A549 (cell line): ENCODE measurements around the gene SGCD. TPM values are rescaled to one million over a fixed set of nuclear protein-coding genes. Genes with fewer than 3 reads are reported as not detected.

Experiments
- ATAC-seq, 2 experiments: fragments of 200-7000 bp in 1 of 2; fragments of >200 bp in 1 of 2; cut with Nextera tagmentation in 1 of 2; cut with Tn5 transposase in 1 of 2; 3 replicates each; pipeline versions ENCODE4 v1.8.0 to v1.9.1; 2018 to 2020; ENCODE audit warnings: mild to moderate bottlenecking in 1 of 2, moderate library complexity in 1 of 2
- CTCF ChIA-PET: fragments of 300-600 bp; sonication (Branson Sonifier 250); formaldehyde crosslinking; extraction: SDS; loops from one replicate; lab custom pipeline; 2021; ENCODE audit warnings: antibody characterized with exemption, inconsistent platforms; lab: Yijun Ruan, JAX
- POLR2A ChIA-PET: fragments of 350-600 bp; formaldehyde crosslinking; extraction: SDS; loops from one replicate; lab custom pipeline; 2021; ENCODE audit warnings: antibody characterized with exemption, inconsistent platforms; lab: Yijun Ruan, JAX
- DNase-seq, 2 experiments: peaks; one replicate each; pipeline versions ENCODE4 v3.0.0 to v3.0.0-alpha.2; 2011 to 2016; ENCODE audit warnings: low read depth in 1 of 2, low spot score in 1 of 2
- FAIRE-seq: peaks from 2 replicates; lab custom pipeline; 2011; peaks lifted over from hg19 to GRCh38; lab: Jason Lieb, UNC
- H3K27ac ChIP-seq, 2 experiments: fragments of >200 bp; sonication (Bioruptor Twin); formaldehyde crosslinking; 3 replicates each; pipeline ENCODE4 v1.5.1; 2016 to 2017
- H3K4me1 ChIP-seq: fragments of >200 bp; sonication (Bioruptor Twin); formaldehyde crosslinking; 3 replicates; pipeline ENCODE4 v1.6.1; 2016
- H3K4me2 ChIP-seq: fragments of >200 bp; sonication (Bioruptor Twin); formaldehyde crosslinking; 3 replicates; pipeline ENCODE4 v1.6.1; 2016
- H3K4me3 ChIP-seq: fragments of >200 bp; sonication (Bioruptor Twin); formaldehyde crosslinking; 3 replicates; pipeline ENCODE4 v1.5.1; 2016
- H3K9me3 ChIP-seq: fragments of >200 bp; sonication (Bioruptor Twin); formaldehyde crosslinking; 3 replicates; pipeline ENCODE4 v1.6.1; 2016
- BHLHE40 ChIP-seq: IDR thresholded peaks from 2 replicates; pipeline ENCODE4 v1.6.1; 2012; ENCODE audit warnings: low read depth, low read length, inconsistent platforms
- CBX8 ChIP-seq: fragments of 200-600 bp; sonication (generic); IDR thresholded peaks from 2 replicates; pipeline ENCODE4 v1.6.1; 2016
- CEBPB ChIP-seq, 2 experiments: fragments of >200 bp in 1 of 2; sonication (Bioruptor Twin) in 1 of 2; formaldehyde crosslinking in 1 of 2; IDR thresholded peaks; 2 replicates each; pipeline ENCODE4 v1.6.1; 2012 to 2016
- CHD4 ChIP-seq: fragments of 200-600 bp; sonication (generic); IDR thresholded peaks from 2 replicates; pipeline ENCODE4 v1.6.1; 2016; ENCODE audit warnings: antibody characterized with exemption, mild to moderate bottlenecking, borderline replicate concordance
- E2F6 ChIP-seq: IDR thresholded peaks from 2 replicates; pipeline ENCODE4 v1.6.1; 2012; ENCODE audit warnings: low read depth, borderline replicate concordance
- EP300 ChIP-seq, 2 experiments: fragments of >200 bp; sonication (Bioruptor Twin); formaldehyde crosslinking; IDR thresholded peaks; 2 replicates in 1 of 2; 3 replicates in 1 of 2; pipeline ENCODE4 v1.6.1; 2016 to 2017
- ESRRA ChIP-seq: fragments of 150-350 bp; IDR thresholded peaks from 2 replicates; pipeline ENCODE4 v1.6.1; 2014; ENCODE audit warnings: mild to moderate bottlenecking, low read length, borderline replicate concordance
- GATA3 ChIP-seq: IDR thresholded peaks from 2 replicates; pipeline ENCODE4 v1.6.1; 2012; ENCODE audit warnings: borderline replicate concordance
- HDAC2 ChIP-seq: fragments of 200-600 bp; sonication (generic); IDR thresholded peaks from 2 replicates; pipeline ENCODE4 v1.6.1; 2016
- HEYL ChIP-seq: fragments of 250-450 bp; sonication (Bioruptor Pico); IDR thresholded peaks from 2 replicates; pipeline ENCODE4 v1.8.0; 2021; ENCODE audit warnings: mild to moderate bottlenecking, moderate library complexity
- KDM1A ChIP-seq: fragments of 200-600 bp; sonication (generic); IDR thresholded peaks from 2 replicates; pipeline ENCODE4 v1.6.1; 2016; ENCODE audit warnings: low read depth, mild to moderate bottlenecking
- MAX ChIP-seq: IDR thresholded peaks from 2 replicates; pipeline ENCODE4 v1.6.1; 2012
- MAZ ChIP-seq: fragments of 150-350 bp; IDR thresholded peaks from 2 replicates; pipeline ENCODE4 v1.6.1; 2014; ENCODE audit warnings: antibody characterized with exemption, low read depth, low read length, borderline replicate concordance
- NFE2L2 ChIP-seq: fragments of 150-350 bp; conservative IDR thresholded peaks from 2 replicates; pipeline ENCODE4 v1.6.1; 2014; ENCODE audit warnings: low read length
- PBX3 ChIP-seq: IDR thresholded peaks from 2 replicates; pipeline ENCODE4 v1.6.1; 2012
- PHF8 ChIP-seq: fragments of 200-600 bp; sonication (generic); IDR thresholded peaks from 2 replicates; pipeline ENCODE4 v1.6.1; 2016; ENCODE audit warnings: low read depth, mild to moderate bottlenecking, antibody characterized with exemption, moderate library complexity, borderline replicate concordance
- POLR2A ChIP-seq: IDR thresholded peaks from 2 replicates; pipeline ENCODE4 v1.6.1; 2012; ENCODE audit warnings: mild to moderate bottlenecking, low read length
- RARB ChIP-seq: fragments of 250-450 bp; sonication (Bioruptor Pico); IDR thresholded peaks from 2 replicates; pipeline ENCODE4 v1.8.0; 2021; ENCODE audit warnings: mild to moderate bottlenecking, moderate library complexity
- RFX5 ChIP-seq: fragments of 450-650 bp; IDR thresholded peaks from 2 replicates; pipeline ENCODE4 v1.7.1; 2014; ENCODE audit warnings: antibody characterized with exemption, mild to moderate bottlenecking, moderate library complexity
- TFCP2L1 ChIP-seq: fragments of 250-450 bp; sonication (Bioruptor Pico); IDR thresholded peaks from 2 replicates; pipeline ENCODE4 v1.5.0; 2021; ENCODE audit warnings: mild to moderate bottlenecking
- ZC3H11A ChIP-seq: fragments of 450-650 bp; IDR thresholded peaks from 2 replicates; pipeline ENCODE4 v1.6.1; 2014; ENCODE audit warnings: antibody characterized with exemption, mild to moderate bottlenecking
- ZFP36 ChIP-seq: fragments of 450-650 bp; IDR thresholded peaks from 2 replicates; pipeline ENCODE4 v1.6.1; 2014; ENCODE audit warnings: borderline replicate concordance; ENCODE audit not compliant: partially characterized antibody
- WGBS: methylation state at CpG from one replicate; pipeline ENCODE4 v1.1.6; 2017; ENCODE audit errors: missing lambda C conversion rate; 5-methylcytosine and 5-hydroxymethylcytosine counted together
- polyA plus RNA-seq, 4 experiments: library from polyadenylated mRNA; depleted of rRNA in 3 of 4; stranded (reverse); fragments of >200 nt; fragmentation: RNase III in 1 of 4; extraction: RNeasy Plus Mini Kit Qiagen cat#74134 plus additional on column Dnase treatment in 1 of 4; gene quantifications; 2 replicates in 3 of 4; 3 replicates in 1 of 4; pipeline ENCODE4 v1.2.3, GENCODE V29; 2011 to 2017

The SGCD gene
- polyA plus RNA-seq, 2 of the 4 experiments (the other 2 are of a cell fraction) = 7.6 to 10.6 TPM

- no peak overlapping the region for H3K27ac ChIP-seq
- peaks cover 16% of the 10 kb centered on the region for H3K4me1 ChIP-seq
- no peak overlapping the region for H3K4me2 ChIP-seq
- WGBS = 91% methylated on average over 9 of the region's 10 CpGs
- POLR2A ChIA-PET = no interaction called here
- no peaks in the 10 kb centered on the region for H3K9me3 ChIP-seq
- CTCF ChIA-PET = interaction anchor here (1.0 kb wide), 1 partner anchor 14 kb away, joined by 3 read pairs; no protein-coding TSS in a partner anchor
- no peak for DNase-seq
- TF ChIP-seq ESRRA (no peak), EP300 (IDR thresholded peaks at IDR 0.05) (no peak), RARB (no peak), KDM1A (no peak), ZFP36 (no peak), CHD4 (no peak), E2F6 (no peak), BHLHE40 (no peak)
- FAIRE-seq = no peak
- H3K4me3 ChIP-seq = no peak overlapping the region
- ATAC-seq = no peak
Measured at GRCh38 chr5:156680831-156681230, 353.9 kb downstream of the SGCD start.

- 81% methylated on average over 3 of the region's 3 CpGs for whole genome bisulfite sequencing
- CTCF ChIA-PET = interaction anchor here (1.0 kb wide), 1 partner anchor 14 kb away, joined by 3 read pairs; no protein-coding TSS in a partner anchor
- DNase-seq = no peak
- no peak for ATAC-seq
- Histone ChIP-seq H3K4me3 (no peak overlapping the region), H3K27ac (no peak overlapping the region), H3K9me3 (no peaks in the 10 kb centered on the region), H3K4me1 (peaks cover 16% of the 10 kb centered on the region), H3K4me2 (no peak overlapping the region)
- POLR2A ChIA-PET = no interaction called here
- no peak for FAIRE-seq
- TF ChIP-seq PHF8 = no peak
- TF ChIP-seq ZFP36 = no peak
- no peak for TF ChIP-seq TFCP2L1 (CRISPR knock-in tag)
- TF ChIP-seq E2F6 = no peak
- no peak for TF ChIP-seq GATA3
- TF ChIP-seq CEBPB (IDR thresholded peaks at IDR 0.05) = no peak
- no peak for TF ChIP-seq MAZ
- TF ChIP-seq HEYL = no peak
- no peak for TF ChIP-seq BHLHE40
- no peak for TF ChIP-seq RFX5
- TF ChIP-seq MAX = no peak
- TF ChIP-seq CBX8 = no peak
- TF ChIP-seq NFE2L2 = no peak
- no peak for TF ChIP-seq HDAC2
- TF ChIP-seq POLR2A = no peak
- no peak for TF ChIP-seq PBX3
Measured at GRCh38 chr5:156681265-156681664, 354.3 kb downstream of the SGCD start.

- Histone ChIP-seq H3K4me3 (no peak overlapping the region), H3K9me3 (no peaks in the 10 kb centered on the region), H3K4me1 (peaks cover 14% of the 10 kb centered on the region), H3K27ac (no peak overlapping the region), H3K4me2 (no peak overlapping the region)
- no peak for DNase-seq
- CTCF ChIA-PET = no interaction called here
- FAIRE-seq = no peak
- no peak for TF ChIP-seq MAZ
- TF ChIP-seq ZC3H11A = no peak
- POLR2A ChIA-PET = no interaction called here
- no peak for ATAC-seq
- WGBS = 88% methylated on average over 2 of the region's 2 CpGs
Measured at GRCh38 chr5:156682971-156683370, 356.0 kb downstream of the SGCD start.
